Suppressor macrophage treated with lipopolysaccharide for 4 hours (primary cell): ENCODE measurements around the gene CCDC57.

ENCODE experiments used
- DNase-seq: peaks from one replicate; pipeline ENCODE4 v3.0.0-alpha.2; 2020

Gene CCDC57

DNA sequence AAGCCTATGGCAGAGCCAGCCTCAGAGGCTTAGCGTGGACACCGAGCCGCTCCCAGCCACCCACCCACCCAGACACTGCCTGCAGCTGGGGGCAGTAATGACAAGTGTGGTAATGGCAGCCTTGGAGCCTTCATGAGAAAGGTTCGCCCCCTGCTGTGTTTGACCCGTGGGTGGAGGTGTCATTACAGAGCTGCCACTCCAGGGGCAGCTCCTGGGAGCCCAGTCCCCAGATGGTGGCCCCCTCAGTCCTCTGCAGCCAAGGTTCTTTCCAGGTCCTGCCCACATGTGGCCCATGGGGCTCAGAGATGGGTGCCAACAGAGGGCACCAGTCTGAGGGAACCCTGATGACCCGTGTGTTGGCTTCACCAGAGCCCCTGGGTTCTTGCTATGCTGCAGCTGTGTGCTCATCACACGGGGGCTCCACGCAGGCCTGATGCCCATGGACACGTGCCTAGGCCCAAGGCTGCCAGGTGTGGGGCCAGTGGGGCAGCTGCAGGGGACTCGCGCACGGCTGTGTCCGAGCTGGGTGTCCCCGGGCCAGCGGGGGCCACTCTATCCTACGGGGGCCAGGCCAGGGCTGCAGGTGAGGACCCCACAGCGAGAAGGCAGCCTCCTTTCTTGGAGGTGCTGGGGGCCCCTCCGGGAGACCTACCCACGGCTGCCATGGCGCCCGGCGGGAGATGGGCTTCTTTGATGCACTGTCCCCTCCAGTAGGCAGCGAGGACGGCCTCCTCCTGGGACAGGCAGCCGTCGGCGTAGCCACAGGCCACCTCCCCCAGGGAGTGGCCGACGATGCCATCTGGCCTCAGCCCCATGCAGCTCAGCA is 122.7 kb downstream of the CCDC57 start:
- no peak for DNase-seq

DNA sequence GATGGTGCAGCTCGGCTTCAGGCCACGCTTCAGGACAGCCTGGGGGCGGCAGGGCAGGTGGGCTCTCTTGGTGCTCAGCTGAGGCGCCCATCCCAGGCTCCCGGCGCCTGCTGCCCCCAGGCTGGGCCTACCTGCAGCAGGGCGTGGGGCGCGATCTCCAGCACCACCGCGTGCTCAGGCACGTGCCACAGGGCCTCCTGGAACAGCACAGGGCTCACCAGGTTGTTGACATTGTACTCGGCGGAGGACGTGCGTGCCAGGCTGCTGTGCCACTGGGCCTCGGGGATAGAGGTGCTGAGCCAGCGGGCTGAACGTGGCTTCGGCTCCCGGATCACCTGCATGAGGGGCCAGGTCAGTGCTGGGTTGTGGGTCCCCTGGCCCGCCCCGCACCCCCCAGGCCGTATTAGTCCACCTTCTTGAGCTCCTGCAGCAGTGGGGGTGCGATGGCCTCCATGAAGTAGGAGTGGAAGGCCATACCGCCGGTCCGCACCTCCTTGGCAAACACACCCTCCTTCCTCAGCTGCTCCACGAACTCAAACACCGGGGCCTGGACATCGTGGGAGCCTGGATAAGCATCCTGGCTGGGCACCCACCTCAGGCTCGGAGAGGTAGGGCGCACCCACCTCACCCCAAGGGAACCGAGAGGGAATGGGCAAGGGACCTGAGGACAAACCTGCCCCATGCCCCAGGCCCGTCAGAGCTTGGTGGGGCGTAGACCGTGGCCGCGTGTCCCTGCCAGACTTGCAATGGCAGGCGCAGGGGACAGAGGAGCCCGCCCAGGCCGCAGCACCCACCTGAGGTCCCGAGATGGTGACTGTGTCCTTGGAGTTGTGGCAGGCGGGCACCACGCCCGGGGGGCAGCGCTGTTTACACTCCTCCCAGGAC is 123.6 kb downstream of the CCDC57 start:
- DNase-seq, result no peak

DNA sequence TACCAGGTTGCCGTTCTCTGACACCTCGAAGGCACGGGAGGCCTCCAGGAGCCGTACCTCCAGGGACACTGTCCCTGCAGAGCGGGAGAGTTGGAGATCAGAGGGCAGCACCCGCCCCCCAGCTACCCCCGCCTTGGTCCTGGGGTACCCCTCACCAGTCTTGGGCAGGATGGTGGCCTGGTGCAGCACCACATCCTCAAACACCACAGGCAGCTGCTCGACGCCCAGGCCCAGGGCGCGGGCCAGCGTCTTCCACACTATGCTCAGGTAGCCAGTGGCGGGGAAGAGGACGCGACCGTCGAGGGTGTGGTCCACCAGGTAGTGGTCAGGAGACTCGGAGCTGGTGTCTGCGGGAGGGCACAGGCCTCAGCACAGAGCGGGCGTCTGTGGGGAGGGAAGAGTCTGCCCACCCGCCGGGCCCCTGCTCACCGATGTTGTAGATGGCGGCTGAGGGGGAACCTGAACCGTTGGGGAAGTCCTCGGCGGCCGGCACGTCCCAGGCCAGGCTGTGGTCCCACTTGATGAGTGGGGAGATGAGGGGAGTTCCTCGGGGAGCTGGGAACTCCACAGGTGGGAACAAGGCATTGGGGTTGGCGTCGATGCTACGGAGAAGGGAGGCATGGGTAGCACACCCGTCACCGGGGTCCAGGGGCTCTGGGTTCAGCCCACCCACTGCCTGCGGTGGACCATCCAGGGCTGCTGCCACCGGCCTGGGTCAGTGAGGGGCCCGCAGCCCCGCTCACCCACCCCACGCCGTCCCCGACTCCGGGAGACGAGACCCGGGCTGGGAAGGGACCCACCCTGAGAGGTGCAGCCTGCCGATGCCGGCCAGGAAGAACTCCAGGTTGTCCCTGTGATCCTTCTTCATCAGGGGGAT is 124.4 kb downstream of the CCDC57 start:
- no peak for DNase-seq

DNA sequence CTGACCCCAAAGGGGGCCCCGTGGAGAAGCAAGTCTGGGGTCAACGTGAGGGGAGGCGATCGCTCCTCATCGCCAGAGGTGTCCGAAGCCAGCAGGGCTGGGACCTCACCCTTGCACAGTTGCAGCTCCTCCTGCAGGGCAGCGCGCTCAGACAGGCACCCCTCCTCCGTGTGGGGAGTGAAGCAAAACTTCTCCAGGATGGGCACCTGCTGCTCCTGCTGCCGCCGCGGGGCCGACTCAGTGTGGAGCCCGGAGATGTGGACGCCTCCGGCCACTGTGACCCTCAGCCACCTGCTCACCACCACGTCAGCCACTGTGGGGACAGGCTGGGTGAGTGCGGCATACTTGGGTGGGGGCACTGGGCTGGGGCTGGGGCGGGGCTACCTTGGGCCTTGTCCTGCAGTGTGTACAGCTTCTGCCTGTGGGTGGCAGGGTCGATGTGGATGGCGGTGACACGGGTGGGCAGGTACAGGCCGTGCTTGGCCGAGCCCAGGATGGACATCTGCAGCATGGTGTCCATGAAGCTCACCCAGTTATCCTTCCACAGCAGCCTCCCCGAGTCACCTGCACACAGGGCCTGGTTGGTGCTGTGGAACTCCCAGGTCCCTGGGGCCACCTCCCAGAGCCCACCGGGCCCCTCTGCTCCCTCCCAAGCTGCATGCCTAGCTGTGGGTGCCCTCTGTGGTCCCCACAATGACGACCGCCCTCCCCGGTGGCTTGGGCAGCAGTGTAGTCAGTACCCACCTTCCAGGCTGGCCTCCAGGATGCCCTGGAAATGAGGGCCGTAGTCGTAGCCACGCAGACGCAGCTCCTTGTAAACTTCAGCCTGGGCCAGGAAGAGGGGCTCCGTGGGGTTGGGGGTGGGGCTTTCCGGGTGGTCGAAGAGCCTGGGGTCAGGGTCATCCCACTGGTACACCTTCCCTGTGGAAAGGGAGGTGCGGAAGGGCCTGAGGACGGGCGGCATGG is 125.4 kb downstream of the CCDC57 start:
- DNase-seq, result no peak

DNA sequence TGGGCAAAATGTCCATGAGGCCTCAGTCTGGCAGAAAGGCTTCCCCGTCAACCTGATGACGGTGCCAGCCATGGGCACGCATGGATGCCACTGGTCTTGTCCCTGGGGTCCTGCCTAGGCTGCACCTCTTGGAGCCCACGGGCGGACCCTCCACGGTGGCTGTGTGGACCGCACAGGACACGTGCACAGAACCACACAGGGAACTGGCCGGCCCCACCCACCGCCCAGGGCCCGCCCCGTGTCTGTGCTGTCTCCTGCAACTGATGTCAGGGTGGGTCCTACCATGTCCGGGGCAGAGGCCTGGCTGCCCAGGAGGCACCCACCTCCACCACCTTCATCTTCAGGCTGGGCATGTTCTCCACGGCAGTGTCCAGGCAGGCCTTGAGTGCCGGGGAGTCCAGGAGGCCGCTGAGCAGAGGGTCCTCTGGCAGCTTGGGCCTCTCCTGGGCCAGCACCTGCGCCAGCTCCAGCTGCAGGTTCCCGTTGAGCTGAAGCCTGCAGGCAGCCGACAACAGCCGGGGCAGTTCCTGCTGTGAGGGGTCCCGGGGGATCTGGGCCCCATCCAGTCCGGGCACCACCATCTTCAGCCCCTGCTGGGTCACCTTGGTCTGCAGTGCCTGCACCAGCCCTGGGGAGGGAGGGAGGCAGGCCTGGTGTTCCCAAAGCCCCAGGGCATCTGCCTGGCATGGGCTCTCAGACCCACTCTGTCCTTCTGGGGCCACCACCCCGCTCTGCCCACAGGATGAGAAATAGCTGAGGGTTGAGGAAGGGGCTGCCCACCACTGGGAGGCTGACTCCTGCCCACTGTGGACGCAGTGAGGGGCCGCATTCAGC is 126.5 kb downstream of the CCDC57 start:
- DNase-seq, result no peak

DNA sequence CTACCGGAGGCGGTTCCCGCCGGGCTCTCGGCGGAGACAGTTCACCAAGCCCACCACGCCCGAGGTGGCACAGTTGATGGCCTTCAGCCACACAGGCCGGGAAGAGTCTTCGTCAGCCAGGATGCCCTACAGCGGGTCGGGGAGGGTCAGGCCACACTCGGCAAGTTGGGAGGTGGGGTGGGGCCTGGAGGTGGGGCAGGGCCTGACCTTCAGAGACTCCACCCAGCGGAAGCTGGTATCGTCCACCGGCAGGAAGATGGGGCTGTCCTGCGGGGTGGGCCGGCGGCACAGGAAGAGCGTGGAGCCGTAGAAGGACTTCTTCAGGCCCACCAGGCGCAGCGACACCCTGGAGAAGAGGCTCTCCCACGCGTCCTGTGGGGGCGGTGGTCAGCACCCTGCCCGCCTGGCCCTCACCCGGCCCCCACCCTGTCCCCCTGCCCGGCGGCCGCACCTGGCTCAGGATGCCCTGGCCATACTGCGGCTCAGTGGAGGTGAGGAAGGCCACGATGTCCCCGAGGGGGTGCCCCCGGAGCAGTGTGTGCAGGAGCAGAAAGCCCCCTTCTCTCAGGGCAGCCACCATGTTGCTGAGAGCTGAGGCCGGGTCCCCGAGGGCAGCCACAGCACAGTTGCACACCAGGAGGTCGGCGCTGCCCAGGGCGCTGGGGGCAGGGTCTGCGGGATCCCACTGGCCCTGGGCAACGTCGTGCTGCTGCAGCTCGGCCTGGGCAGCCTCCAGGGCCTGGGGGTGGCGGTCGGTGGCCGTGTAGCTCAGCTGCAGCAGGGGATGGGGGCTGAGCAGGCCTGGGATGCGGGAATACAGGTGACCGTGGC is 127.4 kb downstream of the CCDC57 start:
- no peak for DNase-seq

DNA sequence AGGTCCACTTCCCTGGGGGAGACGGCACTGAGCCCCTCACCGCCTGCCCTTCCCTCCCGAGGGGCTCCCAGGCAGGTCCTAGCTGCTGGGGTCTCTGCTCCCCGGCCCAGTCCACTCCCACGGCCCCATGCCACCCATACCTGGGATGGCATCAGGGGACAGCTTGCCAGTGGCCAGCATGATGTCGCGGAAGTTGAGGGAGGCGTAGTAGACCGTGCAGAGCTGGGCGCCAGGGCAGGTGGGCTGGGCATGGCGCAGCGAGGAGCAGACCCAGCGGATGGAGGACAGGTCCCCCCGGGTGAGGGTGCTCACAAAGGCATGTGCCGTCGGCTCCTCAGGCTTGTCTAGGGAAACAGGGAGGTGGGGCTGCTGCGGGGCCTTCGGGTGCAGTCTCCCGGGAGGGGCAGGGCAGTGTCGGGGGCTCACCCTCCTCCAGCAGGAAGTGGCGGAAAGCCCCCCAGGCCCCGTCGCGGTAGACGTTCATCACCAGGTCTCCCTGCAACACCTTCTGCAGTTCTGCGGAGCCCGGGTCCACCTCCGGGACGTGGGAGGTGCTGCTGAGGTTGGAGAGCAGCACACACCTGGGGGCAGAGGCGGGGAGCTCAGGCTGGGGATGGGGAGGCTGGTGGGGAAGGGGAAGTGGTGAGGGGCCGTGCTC is 128.1 kb downstream of the CCDC57 start:
- no peak for DNase-seq

DNA sequence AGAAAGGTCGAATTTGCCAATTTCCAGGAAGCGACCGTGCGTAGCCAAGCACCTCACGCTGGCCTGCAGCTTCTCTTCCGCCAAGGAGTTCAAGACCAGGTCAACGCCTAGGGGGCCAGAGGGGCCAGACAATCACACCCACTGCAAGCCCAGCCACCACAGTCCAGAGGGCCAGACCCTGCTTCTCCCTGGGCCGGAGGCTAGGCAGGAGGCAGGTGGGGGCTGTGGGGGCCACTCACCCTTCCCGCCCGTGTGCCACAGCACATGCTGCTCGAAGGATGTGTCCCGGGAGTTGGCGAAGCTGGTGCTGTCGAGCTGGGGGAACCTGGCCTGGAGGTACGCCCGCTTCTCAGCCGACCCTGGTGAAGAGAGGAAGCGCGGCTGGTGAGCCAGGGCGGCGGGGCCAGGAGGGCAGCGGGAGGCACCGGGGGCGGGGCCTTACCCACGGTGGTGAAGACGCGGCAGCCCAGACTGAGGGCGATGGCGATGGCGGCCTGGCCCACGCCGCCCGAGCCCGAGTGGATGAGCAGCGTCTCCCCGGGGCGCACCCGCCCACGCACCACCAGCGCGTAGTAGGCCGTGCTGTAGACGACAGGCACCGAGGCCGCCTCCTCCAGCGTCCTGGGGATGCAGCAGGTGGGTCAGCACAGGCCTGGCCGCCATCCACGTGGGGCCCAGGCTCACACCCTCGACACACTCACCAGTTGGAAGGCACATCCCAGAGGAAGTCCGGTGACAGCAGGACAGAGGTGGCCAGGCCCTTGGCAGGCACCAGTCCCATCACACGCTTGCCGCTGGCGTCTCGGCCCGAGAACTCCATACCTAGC is 128.9 kb downstream of the CCDC57 start:
- DNase-seq, result no peak

DNA sequence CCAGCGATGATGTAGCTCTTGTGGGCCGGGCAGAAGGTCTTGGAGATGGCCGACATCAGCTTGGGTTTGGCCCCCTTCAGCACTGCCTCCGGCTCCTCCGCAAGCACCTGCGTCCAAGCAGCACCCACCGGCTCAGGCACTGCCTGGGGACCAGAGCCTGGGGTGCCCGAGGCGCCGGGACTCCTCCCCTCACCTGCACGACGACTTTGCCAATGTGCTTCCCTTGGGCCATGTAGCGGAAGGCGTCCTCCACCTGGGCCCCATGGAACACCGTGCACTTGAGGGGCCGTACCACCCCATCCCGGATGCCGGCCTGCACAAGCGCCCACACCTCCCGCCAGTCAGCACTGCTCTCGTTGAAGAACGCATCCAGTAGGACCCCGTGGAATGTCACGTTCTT is 129.6 kb downstream of the CCDC57 start:
- no peak for DNase-seq

DNA sequence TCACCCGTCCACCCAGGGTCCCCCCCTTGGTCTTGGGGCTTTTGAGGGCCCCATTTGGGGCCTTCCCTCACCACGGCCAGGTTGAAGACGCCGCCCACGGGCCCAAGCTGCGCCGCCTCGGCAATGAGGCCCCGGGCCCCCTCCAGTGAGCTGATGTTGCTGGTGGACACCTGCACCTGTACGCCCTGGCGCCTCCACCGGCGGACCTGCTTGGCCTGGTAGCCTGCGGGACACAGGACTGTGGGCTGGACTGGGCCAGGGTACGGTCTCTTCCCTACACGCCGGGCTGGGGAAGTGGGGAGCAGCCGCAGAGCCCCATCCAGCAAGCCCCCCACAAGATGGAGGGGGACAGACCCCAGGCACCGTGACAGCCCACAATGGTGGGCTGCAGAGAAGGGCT is 130.2 kb downstream of the CCDC57 start:
- no peak for DNase-seq

DNA sequence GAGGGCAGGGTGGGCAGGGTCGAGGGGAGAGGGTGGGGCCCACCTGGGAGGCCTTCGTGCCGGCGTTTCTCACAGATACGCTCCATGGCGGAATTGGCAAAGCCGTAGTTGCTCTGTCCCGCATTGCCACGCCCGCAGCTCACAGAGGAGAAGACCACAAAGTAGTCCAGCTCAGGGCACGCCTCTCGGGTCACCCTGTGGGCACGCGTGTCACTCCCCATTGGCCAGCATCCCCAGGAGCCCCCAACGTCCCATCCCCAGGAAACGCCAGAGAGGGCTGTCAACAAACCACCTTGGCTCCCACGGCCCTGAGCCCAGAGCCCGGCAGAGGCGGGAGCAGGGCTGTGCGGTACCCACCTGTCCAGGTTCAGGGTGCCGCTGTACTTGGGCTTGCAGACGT is 130.7 kb downstream of the CCDC57 start:
- no peak for DNase-seq

DNA sequence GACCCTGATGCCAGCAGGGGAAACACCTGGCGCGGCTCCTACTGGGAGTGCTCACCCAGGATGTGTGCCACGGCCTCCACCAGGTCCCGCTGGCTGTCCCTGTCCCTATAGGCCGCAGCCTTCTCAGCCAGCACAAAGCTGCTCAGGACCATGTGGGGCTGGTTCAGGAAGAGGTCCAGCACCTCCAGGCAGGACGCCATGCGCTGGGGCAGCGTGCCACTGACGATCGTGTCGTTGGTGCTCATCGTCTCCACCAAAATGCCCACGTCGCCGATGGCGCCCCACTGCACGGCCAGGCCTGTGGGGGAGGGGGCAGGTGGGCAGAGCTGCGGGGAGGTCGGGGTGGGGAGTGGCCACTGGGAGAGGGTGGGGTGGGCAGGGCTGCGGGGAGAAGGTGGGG is 131.1 kb downstream of the CCDC57 start:
- DNase-seq, result no peak

DNA sequence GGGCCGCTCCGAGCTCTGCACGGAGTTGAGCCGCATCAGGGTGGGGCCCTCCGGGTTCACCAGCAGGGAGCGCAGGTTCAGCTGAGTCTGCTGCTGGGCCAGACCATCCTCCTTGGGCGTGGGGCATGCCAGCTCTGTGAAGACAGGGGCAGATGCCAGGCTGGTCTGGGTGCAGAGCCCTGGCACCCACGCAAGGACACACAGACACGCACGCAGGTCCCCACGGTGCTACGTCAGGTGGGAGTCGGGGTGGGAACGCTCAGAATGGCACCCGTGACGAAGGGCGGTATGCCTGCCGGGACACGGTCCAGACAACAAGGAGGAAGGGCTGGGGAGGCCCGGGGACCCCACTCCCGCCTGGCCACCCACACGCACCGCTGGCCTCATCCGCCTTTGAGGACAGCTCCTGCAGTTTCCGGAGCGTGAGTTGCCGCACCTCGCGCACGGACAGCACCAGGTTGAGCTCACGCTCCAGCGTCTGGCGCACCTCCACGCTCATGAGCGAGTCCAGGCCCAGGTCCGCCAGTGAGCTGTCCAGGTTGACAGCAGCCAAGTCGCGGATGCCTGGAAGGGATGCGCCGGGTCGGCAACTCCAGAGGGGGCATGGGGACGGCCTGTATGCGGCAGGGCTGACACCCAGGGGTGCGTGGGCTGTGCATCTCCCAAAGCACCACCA is 131.7 kb downstream of the CCDC57 start:
- no peak for DNase-seq

DNA sequence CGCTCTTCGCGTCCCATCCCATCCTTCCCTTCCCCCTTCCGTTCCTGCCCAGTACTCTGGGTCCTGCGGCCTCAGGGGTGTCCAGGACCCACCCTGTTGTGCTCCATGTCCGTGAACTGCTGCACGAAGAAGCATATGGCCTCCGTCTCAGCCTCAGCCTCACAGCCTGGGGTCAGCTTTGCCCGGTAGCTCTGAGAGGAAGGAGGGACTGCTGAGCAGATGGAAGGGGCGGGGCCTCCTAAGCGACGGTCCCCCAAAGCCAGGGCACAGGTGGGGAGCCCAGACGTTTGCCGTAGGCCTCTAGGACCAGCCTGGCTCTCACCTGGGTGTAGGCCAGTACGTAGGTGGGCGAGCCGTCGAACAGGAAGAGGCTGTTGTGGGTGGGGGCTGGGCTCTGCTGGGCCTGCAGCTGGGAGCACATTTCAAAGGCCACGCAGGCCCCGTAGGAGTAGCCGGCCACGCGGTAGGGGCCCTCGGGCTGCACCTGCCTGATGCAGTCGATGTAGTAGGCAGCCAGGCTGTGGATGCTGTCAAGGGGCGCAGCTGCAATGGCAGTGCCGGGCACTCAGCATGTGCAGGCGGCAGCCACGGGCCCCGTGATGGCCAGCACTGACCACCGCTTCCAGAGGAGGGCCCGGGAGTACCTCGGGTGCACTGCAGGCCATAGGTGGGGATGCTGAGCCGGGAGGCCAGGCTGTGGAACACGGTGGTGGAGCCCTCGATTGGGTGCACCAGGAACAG is 132.4 kb downstream of the CCDC57 start:
- DNase-seq, result no peak

DNA sequence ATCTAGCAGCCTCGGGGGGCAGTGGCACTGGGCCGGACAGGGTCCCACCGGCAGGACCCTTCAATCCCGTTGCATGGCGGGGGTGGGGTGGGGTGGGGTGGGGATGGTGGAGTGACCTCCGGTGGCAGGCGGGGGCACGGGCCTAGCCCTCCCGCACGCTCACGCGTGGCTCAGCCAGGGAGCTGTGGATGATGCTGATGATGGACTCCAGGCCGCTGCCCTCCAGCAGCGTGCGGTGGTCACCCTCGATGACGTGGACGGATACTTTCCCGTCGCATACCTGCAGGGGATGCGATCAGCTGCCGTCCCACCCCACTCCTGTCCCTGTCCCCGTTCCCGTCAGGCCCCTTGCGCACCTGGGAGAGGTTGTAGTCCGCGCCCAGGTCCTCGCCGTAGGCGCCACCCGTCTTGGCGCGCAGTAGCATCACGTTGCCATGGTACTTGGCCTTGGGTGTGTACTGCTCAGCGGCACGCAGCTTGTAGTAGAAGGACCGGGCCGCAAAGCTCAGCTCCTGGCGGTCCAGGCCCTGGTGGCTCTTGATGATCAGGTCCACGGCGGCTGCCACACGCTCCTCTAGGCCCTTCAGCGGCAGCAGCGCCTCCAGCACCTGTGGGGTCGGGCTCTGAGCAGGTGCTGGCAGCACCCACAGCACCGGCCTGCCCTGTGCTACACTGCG is 133.5 kb downstream of the CCDC57 start:
- no peak for DNase-seq

DNA sequence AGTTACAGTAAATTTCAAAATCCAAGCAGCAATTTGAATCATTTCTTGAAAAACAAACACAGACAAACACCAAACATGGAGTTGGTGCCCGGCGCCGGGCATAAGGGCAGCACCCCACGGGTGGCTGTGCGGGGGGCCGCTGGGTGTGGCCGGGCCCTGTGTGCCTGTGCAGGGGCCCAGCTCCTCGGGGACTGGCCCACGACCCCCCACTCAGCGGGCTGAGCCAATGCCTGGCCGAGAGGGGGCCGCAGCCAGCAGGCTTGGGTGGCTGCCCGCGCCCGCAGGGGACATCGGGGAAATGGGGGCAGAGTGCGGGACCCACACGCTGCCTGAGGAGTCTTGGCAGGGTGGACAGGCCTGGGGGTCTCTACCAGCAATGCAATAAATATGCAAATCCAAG is 134.2 kb downstream of the CCDC57 start:
- DNase-seq, result no peak
